Islet of Langerhans (tissue), 1 donor: ENCODE results near the gene LARGE1.

ENCODE experiments used
- FAIRE-seq: peaks from one replicate; lab custom pipeline; 2011; peaks lifted over from hg19 to GRCh38; lab: Jason Lieb, UNC

The LARGE1 gene

DNA sequence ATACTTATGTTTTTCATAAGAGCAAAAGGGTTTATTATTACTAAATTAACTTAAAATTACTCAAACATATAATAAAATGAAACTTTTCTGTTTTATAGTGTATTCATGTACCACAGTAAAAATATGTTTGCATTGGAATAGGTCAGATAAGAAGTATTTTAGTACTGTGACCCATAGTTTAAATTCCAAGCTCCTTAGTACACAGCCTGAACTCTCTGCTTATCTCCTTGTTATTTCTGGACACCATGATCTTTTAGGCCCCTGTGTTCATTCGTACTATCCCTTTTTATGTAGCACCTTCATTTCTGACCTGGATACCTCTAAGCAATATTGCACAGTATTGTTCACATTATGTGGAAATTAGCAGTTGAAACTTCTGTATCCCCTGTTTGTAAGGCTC is 565.3 kb downstream of the LARGE1 start:
- FAIRE-seq, result no peak

DNA sequence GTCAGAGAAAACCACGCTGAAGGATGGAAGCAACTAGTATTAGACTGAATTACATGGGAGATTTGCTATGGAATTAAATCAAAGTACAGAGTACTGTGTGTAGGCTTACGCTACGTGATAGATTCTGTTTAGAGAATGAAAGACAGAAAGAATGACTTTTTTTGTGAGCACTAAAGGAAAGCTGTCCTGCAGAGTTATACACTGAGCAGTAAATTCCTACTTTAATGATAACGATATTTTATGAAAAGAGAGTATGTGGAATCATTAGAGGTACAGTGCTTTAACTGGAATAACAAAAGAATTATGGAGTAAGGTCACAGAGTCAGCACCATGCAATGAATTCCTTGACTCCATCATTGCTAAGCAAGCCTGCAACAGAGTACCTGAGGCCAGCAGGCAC is 566.8 kb downstream of the LARGE1 start:
- FAIRE-seq, result no peak

DNA sequence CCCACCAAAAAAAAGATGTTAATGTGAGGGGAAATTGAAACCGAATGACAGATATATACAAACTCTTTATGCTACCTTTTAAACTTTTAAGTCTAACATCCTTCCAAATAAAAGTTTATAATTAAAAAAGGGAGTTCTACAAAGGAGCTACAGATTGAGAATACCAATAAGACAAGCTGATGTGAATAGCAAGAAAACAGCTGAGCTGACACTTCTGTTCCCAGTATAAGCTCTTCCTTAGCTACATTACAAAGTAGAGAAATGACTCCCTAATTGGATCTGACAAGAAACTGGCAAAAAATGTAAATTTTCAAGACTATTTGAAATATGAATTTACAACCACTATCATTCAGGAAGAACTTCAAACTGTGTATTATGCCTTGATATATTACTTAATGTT is 567.5 kb downstream of the LARGE1 start:
- no peak for FAIRE-seq

DNA sequence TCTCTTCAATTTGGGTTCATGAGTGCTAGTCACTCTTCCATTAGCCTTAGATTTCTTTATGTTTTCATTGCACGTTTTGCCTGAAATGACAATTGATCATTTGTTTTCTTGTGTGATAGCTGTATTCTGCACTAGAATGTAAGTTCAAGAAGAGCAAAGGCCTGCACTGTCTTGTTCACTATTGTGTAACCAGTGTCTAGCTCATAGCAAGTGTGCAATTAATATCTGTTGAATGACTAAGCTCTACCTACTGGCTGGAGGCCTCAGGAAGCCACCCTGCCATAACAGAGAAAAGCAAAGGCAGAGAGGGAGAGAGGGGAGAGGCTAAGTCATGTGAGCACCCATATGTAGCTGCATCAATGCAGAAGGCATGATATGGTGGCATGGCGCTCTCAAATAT is 569.3 kb downstream of the LARGE1 start:
- FAIRE-seq, result no peak

DNA sequence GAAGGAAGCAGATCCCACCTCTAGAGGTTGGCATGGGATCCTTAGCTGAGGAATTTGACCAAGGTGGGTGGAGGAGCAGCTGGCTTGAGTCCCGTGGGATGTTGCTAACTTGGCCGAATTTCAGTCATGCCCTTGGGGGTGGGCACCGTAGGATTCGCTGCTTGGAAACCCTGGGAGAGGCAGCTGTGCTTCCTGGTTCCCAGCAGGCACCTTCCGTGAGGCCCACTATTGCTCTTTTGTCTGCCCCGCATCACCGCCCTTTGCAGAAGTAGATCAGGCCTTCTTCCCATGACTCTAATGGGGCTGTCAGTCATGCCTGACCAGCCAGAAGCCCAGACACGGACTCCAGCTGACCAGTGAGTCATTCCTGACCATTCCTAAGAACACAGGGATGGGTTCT is 569.8 kb downstream of the LARGE1 start:
- no peak for FAIRE-seq

DNA sequence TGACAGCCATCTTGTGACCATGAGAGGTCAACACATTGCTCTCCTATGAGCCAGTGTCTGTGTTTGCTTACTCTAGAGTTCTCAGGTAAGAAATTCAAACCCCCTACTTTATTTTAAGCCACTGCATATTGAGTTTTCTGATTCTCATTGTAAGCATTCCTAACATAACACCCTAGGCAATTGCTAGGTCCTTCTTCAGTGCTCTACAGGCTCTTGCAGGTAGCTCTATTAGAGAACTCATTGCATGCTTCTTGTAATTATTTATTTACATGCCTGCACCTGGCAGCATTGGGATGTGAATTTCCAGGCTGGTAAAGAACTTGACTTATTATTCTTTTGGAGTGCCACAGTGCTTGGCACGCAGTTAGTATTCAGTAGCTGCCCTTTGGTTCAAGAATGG is 573.3 kb downstream of the LARGE1 start:
- no peak for FAIRE-seq

DNA sequence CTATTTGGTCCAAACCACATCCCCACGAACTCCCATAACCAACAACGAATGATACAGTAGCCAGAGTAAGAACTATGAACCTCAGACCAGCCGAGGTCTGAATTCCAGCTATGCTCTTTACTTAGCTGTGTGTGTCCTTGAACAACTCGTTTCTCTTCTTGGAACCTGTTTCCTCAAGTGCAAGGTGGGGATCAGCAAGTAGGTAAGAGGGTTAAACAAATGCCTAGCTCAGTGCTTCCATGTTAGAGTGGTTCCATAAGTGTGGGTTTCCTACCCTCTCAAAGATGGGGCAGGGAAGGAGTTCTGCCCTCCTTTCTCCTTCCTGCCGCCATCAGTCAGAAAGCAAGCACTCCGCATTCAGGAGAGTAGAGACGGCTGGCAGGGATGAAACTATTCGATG is 578.7 kb downstream of the LARGE1 start:
- FAIRE-seq, result no peak

DNA sequence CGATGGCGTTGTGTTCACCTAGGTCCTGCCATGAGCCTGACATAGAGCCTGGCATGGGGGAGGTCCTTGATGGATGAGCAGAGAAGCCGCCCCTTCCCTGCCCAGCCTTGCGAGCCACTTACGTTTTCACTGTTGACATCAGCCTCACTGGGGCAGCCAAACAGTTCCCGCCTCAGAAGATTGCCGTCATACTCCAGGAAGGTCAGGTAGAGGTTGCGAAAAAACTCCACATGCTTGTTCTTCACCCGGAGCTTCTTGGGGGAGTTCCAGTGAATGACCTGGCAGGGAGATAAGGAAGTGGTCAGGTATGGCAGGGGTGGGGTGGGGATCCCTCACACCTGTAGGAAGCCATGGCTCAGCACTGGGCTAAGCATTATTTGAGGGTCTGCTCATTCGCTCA is 582.8 kb downstream of the LARGE1 start:
- no peak for FAIRE-seq

DNA sequence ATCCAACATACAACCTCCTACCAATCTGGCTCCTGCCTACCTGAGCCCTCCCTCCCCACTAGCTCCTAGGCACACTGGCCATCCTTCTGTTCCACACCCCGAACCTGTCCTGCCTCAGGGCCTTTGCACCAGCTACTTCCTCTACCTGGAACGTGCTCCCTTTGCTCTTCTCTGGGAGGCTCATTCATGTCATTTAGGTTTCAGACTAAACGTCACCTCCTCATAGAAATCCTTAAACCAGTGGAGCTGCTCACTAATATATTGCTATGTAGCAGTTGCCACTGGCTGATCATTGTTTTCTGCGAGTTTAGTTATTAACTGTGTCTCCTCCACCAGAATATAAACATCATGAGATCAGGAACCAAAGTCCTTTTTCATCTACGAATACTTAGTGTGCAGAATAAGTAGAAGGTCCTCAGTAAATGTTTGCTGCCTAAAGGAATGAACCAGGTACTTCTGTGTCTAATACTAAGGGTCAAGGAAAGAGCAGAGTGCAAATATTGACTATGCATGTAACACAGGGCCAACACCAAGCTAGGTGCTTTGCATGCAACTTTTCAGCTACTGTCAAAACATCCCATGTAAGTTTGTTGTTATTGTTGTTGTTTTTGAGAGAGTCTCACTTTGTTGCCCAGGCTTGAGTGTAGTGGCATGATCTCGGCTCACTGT is 584.5 kb downstream of the LARGE1 start:
- no peak for FAIRE-seq

DNA sequence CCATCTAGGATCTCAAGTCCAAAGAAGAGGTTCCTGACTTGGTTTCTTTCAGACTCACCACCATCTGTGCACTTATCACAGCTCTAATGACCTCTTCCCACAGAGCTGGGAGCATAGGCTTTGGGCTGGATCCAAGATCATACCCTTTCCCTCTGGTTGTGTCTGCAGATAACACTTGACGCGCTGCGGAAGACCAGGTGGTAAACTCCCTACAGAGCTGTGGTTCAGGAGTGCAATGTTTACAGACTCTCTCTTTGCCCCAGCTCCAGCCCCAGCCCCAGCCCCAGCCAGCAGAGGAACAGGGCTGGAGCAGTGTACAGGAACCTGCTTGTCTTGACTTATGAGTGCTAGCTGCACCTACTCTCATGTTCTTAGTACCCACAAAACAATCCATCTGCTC is 587.7 kb downstream of the LARGE1 start:
- no peak for FAIRE-seq

DNA sequence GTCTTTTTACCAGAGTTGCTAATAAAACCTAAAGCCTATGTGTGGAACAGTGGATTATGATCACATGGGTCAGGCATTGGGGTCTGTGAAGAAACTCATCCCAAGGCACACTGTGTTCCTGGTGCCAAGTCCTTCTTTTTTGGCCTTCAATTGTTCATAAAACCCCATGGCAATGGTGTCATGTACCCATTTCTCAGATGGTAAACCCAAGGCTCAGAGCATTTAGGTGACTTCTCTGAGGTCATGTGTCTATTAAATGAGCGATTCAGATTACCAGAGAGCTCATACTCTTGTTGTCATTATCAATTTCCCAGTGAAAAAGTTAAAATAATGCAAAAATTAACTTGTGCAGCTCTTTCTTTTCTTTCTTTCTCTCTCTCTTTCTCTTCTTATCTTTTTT is 589.3 kb downstream of the LARGE1 start:
- no peak for FAIRE-seq

DNA sequence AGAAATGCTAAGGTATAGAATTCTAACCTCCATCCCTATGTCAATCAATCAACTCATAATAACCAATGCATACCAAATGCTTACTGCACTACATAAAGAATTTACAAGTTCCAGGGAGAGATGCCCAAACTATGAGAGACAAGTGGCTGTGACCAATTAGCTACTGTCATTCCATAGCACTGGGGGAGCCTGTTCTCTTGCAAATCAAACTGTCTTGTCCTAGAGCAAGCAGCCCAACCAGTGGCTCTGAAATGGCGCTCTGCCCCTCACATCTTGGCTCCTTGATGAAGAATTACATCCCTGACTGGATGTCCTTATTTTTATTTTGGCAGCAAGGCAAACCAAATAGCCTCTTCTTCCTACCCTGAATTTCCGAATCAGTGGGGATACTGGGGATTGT is 589.7 kb downstream of the LARGE1 start:
- FAIRE-seq, result no peak

DNA sequence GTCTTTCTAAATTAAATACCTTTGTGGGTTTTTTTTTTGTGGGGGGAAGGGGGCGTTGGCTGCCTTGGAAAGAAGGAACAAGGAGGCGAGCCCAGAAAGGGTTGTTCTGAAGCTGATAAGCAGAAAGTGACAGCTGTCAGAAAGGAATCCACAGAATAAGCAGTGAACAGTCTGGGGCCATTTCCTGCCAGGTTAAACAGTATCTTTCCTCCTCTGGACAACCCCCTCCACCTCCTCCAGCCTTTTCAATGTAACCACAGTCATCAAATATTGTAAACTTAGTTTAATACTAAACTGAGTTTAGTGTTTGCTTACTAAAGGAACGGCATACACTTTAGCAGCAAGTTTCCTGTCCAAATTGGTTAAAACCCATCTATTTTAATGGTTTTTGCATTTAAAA is 590.9 kb downstream of the LARGE1 start:
- no peak for FAIRE-seq

DNA sequence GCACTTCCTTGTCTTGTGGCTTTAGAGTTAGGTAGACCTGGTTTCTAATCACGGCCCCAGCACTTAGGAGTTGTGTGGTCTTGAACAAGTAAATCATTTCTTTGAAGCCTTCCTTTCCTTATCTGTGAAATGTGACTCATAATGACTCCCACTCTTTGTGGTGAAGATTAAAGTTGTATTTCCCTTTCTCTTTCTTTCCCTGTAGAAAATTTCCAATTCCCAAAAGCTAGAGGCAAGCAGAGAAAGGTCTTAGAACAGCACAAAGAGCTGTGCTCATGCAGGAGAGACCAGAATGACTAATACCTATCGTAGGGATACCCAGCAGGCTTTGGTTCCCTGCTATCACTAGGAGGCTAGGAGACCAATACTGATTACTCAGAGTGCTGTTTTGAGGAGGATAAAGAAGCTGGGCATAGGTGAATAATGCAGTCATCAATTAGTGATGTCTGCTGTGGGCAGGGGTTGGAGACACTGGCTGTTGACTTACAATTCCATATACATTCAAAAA is 591.4 kb downstream of the LARGE1 start:
- no peak for FAIRE-seq

DNA sequence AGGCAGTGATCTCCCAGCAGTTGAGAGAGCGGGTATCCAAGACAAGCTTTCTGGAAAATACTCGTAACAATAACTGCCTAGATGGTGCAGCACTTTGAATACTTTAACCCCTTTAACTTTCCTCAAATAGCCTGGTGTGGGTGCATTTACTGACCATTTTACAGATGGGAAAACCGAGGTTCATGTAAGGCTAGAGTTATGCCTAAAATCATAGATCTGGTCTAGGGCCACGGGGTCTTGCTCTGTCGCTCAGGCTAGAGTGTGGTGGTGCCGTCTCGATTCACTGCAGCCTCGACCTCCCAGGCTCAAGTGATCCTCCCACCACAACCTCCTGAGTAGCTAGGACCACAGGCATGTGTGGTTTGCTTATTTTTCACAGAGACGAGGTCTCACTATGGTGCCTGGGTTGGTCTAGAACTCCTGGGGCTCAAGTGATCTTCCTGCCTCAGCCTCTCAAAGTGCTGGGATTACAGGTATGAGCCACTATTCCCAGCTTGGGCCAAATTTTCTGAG is 592.9 kb downstream of the LARGE1 start:
- FAIRE-seq, result no peak

DNA sequence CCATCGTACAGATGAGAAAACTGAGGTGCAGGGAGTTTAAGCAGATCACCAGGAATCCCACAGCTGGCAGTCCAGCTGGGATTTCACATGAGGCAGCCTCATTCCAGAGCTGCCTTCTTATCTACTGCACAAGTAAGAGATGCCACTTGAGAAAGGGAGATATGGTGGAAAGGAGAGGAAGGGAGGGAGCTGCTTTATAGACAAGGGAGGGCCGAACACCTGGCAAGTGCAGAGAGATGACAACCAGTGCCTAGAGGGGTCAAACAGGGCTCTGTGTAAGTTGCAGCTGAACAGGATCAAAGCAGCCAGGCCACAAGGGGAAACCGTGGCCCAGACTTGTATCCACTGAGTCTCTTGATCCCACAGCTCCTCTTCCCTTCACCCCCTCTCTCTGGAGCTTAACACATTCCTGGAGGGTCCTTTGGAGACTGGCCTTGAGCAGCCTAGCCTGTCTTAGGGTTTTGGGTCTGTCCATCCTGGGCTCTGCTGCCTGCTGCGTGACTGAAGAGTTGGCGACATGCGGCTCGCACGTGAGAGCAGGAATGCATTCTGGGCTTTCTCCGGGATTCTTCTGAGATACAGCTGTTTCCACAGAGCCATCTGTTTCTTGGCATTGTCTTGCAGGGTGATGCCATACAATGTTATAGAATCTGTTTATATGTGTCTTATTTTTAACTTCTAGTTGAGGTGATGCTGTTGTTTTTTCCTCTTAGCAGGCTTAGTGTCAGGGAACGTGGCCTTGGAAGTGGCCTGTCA is 593.6 kb downstream of the LARGE1 start:
- no peak for FAIRE-seq

DNA sequence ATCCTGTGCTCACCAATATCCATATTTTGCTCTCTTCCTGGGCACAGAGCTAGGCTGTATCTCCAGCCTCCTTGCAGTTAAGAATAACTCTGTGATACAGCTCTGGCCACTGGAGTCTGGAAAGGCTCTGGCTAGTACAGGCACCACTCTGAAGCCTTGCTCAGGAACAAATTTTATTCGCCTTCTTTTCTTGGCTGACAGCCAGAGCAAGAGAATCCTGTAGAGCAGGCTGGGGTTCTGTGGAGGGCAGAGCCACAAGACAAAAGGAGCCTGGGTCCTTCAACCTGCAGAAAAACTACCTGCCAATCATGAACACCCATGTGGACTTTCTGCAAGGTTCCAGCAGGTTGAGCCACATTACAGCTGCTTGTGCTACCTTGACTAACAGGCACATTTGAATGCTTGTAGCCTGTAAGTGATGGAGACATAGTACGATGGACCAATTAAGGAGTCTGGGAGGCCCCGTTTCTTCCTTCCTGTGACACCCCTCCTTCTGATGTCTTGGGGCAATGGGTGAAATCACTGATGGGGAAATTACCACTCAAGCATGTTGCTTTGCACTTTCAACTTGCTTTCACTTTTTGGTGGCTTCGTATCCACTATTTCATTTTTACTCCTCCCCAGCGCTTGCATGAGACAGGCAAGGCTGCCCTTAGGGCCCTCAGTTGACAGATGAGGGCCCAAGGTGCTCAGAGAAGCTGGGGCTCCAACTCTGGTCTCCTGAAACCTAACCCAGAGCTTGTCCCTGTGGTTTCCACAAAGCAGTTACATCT is 594.9 kb downstream of the LARGE1 start:
- FAIRE-seq, result no peak

DNA sequence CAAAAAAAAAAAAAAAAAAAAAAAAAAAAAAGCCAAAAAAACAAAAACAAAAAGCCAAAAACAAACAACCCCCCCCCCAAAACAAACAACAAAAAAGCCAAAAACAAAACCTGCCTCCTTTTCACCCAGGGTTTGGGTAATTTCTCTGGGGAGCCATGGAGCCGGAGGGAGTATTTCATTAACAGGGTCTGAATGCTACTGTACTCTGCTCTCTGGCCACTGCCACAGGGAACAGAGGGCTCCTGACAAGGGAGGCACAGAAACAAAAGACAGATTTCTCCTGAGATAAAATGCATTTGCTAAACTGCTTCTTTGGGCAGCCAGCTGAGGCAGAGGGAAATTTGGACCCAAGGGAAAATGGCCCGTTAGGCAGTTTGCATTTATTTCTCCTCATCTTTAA is 596.0 kb downstream of the LARGE1 start:
- no peak for FAIRE-seq

DNA sequence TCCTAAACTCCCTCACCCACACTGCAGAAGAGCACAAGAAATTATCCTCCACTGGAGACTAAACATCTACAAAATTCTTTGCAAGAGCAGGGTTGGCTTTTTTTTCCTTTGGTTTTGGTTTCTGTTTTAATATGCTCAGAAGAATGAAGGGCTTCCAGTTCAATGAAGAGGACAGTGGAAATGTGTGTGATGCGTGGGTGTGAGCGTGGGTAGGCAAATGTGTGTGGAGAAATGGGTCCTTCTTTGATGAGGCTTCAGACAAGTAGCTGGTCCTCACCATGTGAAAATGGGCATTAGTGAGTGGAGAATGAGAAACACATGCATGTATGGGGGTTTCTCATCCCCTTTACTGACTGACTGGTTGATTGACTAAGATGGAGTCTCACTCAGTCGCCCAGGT is 598.8 kb downstream of the LARGE1 start:
- no peak for FAIRE-seq

DNA sequence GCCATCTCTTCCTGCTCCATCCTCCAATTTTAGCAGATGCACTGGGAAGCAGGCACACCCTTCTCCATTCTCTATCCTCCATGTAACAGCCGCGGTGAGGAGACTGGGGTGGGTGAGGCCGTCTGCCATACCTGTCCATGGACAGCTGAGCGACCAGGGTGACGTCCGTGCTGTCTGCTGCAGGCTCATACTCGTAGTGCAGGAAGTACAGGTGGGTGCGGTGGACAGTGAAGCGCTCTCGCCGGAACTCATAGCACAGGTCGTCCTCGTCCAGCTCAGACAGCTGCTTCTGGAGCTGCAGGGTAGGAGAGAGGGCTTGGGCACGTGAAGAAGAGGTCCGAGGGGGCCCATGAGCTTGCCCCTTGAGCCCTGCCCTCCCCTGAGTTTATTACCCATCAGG is 604.3 kb downstream of the LARGE1 start:
- no peak for FAIRE-seq

DNA sequence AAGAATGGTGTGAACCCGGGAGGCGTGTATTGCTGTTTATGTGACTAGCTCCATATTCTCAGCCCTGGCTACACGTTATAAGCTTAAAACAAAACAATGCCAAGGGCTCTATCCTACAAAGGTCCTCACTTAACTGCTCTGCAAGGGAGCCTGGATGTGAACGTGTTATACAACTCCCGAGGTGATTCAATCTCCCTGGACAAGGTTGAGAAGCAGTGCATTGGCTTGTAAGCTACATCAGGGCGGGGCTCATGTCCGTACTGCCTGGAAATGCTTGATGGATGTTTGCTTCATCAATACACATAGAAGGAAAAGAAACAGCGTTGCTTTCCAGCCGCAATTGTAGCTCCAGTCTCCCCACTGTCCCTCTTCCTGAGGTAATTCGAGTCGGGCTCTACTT is 605.2 kb downstream of the LARGE1 start:
- FAIRE-seq, result no peak

DNA sequence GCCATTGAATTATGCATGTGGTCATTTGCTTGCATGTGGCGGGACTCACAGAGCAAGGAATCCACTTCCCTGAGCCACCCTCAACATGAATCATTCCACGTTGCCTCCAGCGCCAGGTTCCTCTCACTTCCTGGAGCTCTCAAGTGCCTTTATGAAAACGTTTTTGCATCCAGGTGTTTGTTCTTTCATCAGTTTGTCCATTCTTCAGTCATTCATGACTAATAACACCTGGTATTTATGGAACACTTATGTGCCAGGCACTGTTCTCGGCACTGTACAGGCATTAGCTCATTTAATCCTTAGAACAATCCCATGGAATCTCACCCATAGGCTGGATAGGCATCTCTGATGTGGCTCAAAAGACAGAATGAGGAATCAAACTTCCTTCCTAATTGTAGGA is 606.0 kb downstream of the LARGE1 start:
- FAIRE-seq, result no peak

DNA sequence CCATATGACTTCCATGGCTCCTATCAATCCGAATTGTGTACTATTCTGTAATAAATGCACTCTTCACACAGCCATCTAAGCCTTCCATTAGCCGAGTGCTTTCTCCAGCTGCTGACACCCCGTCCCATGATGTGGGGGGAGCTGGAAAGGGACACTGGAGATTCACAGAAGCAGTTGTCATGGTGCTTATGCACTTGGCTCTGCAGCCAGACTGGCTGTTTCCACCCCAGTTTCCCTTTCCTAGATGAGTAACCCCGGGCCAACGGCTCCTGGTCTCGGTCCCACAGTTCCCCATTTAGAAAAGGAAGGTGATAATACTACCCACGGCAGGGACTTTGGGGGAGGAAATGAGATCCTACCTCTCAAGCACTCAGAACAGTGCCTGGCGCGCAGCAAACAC is 617.2 kb downstream of the LARGE1 start:
- no peak for FAIRE-seq
